GM18951 (cell line): Measurements from ENCODE around the gene HSPA4.
"Not testable (repeated sequence)": the region's sequence is repeated elsewhere in the genome, so short reads cannot be mapped to it uniquely, and the experiment has no call there.

ENCODE experiments used
- POLR2A ChIP-seq: IDR thresholded peaks from 4 replicates; pipeline ENCODE4 v1.6.1; 2011; ENCODE audit warnings: mild to moderate bottlenecking; ENCODE audit not compliant: insufficient read length, insufficient read depth; ENCODE audit errors: extremely low read depth
- in situ Hi-C: fragments of 300-500 bp; cut with MboI; formaldehyde crosslinking; loops from one replicate; pipeline ENCODE4 v1.12.0; 2022; ENCODE audit warnings: low sequenced_read_pairs, mixed read lengths, inconsistent platforms; ENCODE audit not compliant: unreplicated experiment

Gene HSPA4

GRCh38 chr5:133122711-133123110 lies 70.9 kb downstream of the HSPA4 start:
- TF ChIP-seq POLR2A, result no peak
- in situ Hi-C loops, result loop anchor here (25.0 kb wide), 1 partner anchor 815 kb away; no protein-coding TSS in a partner anchor

- no peak for TF ChIP-seq POLR2A
- in situ Hi-C loops, result loop anchor here (25.0 kb wide), 1 partner anchor 814 kb away; no protein-coding TSS in a partner anchor
Observed at GRCh38 chr5:133123297-133123696, 71.5 kb downstream of the HSPA4 start.

- no peak for TF ChIP-seq POLR2A
- in situ Hi-C loops, result loop anchor here (25.0 kb wide), 1 partner anchor 812 kb away; no protein-coding TSS in a partner anchor
Observed at GRCh38 chr5:133124891-133125290, 73.1 kb downstream of the HSPA4 start.

GRCh38 chr5:133128066-133128465 lies 76.3 kb downstream of the HSPA4 start:
- in situ Hi-C loops, result no loop called here
- TF ChIP-seq POLR2A, result no peak

- no peak for TF ChIP-seq POLR2A
- in situ Hi-C loops, result no loop called here
Observed at GRCh38 chr5:133129289-133129688, 77.5 kb downstream of the HSPA4 start.

- TF ChIP-seq POLR2A, result no peak
- in situ Hi-C loops, result no loop called here
Observed at GRCh38 chr5:133129950-133130349, 78.1 kb downstream of the HSPA4 start.

- TF ChIP-seq POLR2A, result no peak
- in situ Hi-C loops, result no loop called here
Observed at GRCh38 chr5:133130387-133131118, 78.7 kb downstream of the HSPA4 start.

GRCh38 chr5:133132717-133133116 lies 80.9 kb downstream of the HSPA4 start:
- TF ChIP-seq POLR2A, result no peak
- in situ Hi-C loops, result no loop called here

GRCh38 chr5:133133241-133133640 lies 81.4 kb downstream of the HSPA4 start:
- in situ Hi-C loops, result not testable (repeated sequence)

- in situ Hi-C loops, result not testable (repeated sequence)
Observed at GRCh38 chr5:133136890-133137289, 85.1 kb downstream of the HSPA4 start.

GRCh38 chr5:133140311-133140710 lies 88.5 kb downstream of the HSPA4 start:
- TF ChIP-seq POLR2A, result no peak
- in situ Hi-C loops, result no loop called here

GRCh38 chr5:133141746-133142145 lies 89.9 kb downstream of the HSPA4 start:
- in situ Hi-C loops, result no loop called here
- TF ChIP-seq POLR2A, result no peak

GRCh38 chr5:133142782-133143181 lies 91.0 kb downstream of the HSPA4 start:
- TF ChIP-seq POLR2A, result no peak
- in situ Hi-C loops, result no loop called here

GRCh38 chr5:133144245-133144981 lies 92.6 kb downstream of the HSPA4 start:
- in situ Hi-C loops, result no loop called here
- TF ChIP-seq POLR2A, result no peak
